ENCODE measurements around the gene PLA2G1B. TPM values are rescaled to one million over a fixed set of nuclear protein-coding genes. Genes with fewer than 3 reads are reported as not detected.
A peak's percentile ranks its signal among the peaks of the same experiment; 100 is the strongest.

The PLA2G1B gene
- total and polyA plus RNA-seq, 2 of the 13 experiments (the other 11 are each of a cell fraction or from before 2014, with no cell fraction given): 0.33 to 1.4 TPM

- TF ChIP-seq BATF2 (CRISPR knock-in tag; IDR thresholded peaks at IDR 0.05) (peak; percentile 72; the same call in 1 of the 2 replicates), PHF8 (CRISPR knock-in tag; IDR thresholded peaks at IDR 0.05) (peak; percentile 69; the same call in 1 of the 2 replicates), NFIC (IDR thresholded peaks at IDR 0.05; ENCODE audit: low read length) (peak; percentile 92; the same call in 1 of the 2 replicates), MAFF (IDR thresholded peaks at IDR 0.05; ENCODE audit: low read depth, low read length) (0 out of 2 replicates have a peak, but pooled peaks have one; percentile 10), NCOA2 (CRISPR knock-in tag; IDR thresholded peaks at IDR 0.05) (peak; percentile 68; the same call in 1 of the 2 replicates), SRY (CRISPR knock-in tag; IDR thresholded peaks at IDR 0.05) (peak; percentile 59; the same call in 1 of the 2 replicates), MIER2 (CRISPR knock-in tag; IDR thresholded peaks at IDR 0.05) (peak; percentile 77), JUN (CRISPR knock-in tag; IDR thresholded peaks at IDR 0.05) (no peak), ZNF256 (CRISPR knock-in tag; conservative IDR thresholded peaks at IDR 0.05) (0 out of 2 replicates have a peak, but pooled peaks have one; percentile 54), FUBP1 (CRISPR knock-in tag; IDR thresholded peaks at IDR 0.05; ENCODE audit: borderline replicate concordance) (no peak), ZMYM4 (CRISPR knock-in tag; IDR thresholded peaks at IDR 0.05) (peak; percentile 42), ZNF792 (CRISPR knock-in tag; IDR thresholded peaks at IDR 0.05) (no peak; the same call in 1 of the 2 replicates), FOSL2 (CRISPR knock-in tag; IDR thresholded peaks at IDR 0.05) (peak; percentile 64; the same call in 1 of the 2 replicates), ZNF629 (CRISPR knock-in tag; conservative IDR thresholded peaks at IDR 0.05) (peak; percentile 30), RFXAP (CRISPR knock-in tag; IDR thresholded peaks at IDR 0.05; ENCODE audit: borderline replicate concordance) (peak; percentile 58; the same call in 1 of the 2 replicates), MAX (IDR thresholded peaks at IDR 0.05) (peak; percentile 64), ZNF331 (CRISPR knock-in tag; IDR thresholded peaks at IDR 0.05) (peak; percentile 56; the same call in 1 of the 2 replicates), ZNF343 (CRISPR knock-in tag; IDR thresholded peaks at IDR 0.05) (no peak), HOMEZ (CRISPR knock-in tag; IDR thresholded peaks at IDR 0.05; ENCODE audit: low read depth) (peak; percentile 27; the same call in 1 of the 2 replicates), ZNF276 (CRISPR knock-in tag; IDR thresholded peaks at IDR 0.05; ENCODE audit: low read depth) (no peak), ZFP36L2 (CRISPR knock-in tag; IDR thresholded peaks at IDR 0.05) (0 out of 2 replicates have a peak, but pooled peaks have one; percentile 30), LBX2 (CRISPR knock-in tag; IDR thresholded peaks at IDR 0.05; ENCODE audit: borderline replicate concordance) (no peak), SRSF9 (IDR thresholded peaks at IDR 0.05; ENCODE audit: borderline replicate concordance, insufficient read depth, low read depth, low read length, poor library complexity, severe bottlenecking) (no peak)
These were observed 34.7 kb downstream of the PLA2G1B start, which contains the start of gene RNU4-1 (continued) for GRCh38 chr12:120292661-120293531.
